HG03135 (cell line): ENCODE data around the gene LENG1.
A peak's percentile ranks its signal among the peaks of the same experiment; 100 is the strongest.

Experiments used
- ATAC-seq: cut with Tn5 transposase; IDR thresholded peaks from one replicate; pipeline ENCODE4 v1.9.1; 2021; ENCODE audit warnings: mild to moderate bottlenecking, moderate library complexity; ENCODE audit not compliant: unreplicated experiment

LENG1 gene

GRCh38 chr19:54165222-54165621 lies 5.7 kb upstream of the LENG1 start:
- ATAC-seq = no peak

GRCh38 chr19:54164369-54165068 lies 5.0 kb upstream of the LENG1 start:
- ATAC-seq = no peak

GRCh38 chr19:54162884-54163283 lies 3.4 kb upstream of the LENG1 start:
- ATAC-seq = no peak

- ATAC-seq = peak; percentile 19
Observed at GRCh38 chr19:54162241-54162805, 2.8 kb upstream of the LENG1 start.

DNA sequence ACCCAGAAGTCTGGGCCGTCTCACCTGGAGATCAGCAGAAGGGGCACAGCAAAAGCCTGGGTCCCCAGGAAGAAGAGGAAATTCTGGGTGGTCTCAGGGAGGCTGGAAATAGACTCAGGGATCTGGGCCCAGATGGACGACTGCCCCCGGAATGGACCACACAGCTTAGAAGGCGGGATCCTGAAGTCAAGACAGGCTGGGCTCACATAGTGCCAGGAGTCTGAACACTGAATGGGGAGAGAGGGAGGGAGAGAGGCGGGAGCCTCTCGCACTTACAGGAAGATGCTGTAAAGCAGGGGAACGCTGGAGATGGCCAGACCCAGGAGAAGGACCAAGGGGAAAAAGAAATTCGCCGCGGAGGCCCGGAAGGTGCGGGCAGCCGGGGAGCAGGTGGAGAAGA lies 1.3 kb upstream of the LENG1 start:
- ATAC-seq = no peak

DNA sequence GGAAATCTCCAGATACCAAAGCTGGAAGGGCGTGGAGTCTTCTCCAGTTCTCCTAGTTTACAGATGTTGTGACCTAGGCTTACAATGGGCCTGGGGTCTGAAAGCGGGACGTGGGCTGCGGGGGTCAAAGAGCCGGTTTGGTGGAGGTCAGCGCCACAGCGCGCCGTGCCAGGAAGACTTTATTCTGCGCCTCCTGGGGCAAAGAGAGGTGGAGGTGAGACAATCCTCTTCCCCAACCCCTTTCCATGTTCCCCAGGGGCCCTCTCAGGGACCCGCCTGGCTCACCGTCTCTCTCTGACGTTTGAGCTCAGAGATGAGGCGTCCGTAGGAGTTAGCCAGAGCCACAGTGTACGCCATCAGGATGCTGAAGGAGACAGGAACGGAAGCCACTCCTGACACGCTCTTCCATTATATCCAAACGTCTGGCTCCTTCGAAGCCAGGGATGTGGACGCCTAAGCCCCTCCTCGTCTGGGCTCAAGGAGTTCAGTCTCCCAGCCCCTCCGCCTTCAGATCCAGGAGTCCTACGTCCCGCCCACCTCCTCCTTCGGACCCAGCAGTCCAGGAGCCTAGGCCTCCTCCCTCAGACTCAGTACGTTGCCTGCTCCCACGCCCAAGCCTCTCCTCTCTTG lies 776 bp upstream of the LENG1 start:
- no peak for ATAC-seq

GRCh38 chr19:54158812-54159351 lies 639 bp downstream of the LENG1 start:
- ATAC-seq = no peak

DNA sequence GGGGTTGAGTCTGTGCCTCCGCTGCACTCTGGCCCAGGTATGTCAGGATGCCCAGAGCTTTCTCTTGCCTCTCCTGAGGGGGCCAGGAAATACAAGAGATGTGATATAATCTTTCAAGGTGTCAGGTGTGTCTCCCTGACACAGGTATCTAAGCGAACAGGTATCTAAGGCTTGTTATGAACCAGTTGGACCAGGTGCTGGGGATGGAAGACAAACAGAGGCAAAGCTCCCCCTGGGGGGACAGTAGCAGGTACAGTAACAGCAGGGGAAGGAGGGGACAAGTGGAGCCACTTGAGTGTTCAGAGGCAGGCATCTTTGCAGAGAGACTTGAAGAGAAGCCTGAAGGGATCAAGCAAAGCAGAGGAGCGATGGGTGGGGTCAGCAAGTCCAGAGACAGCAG lies 2.6 kb downstream of the LENG1 start:
- no peak for ATAC-seq

- no peak for ATAC-seq
Observed at GRCh38 chr19:54156490-54156889, 3.0 kb downstream of the LENG1 start.

DNA sequence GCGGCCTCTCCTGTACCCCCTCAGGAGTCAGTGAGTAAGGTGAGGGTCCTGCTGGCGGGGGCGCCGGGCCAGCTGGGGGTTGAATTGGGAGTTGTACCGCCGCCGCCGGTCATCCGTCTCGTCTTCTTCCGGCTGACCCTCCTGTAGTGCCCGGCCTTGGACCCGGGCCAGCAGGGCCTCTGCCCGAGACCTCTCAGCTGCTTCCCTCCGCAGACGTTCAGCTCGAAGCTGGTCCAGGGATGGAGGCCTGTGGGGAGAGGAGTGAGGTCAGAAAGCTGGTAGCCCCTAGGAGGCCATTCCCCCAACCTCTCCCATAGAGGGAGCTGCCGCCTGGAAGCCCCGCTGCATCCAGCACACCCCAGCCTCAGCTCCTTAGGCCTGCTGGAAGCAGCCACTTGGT lies 3.8 kb downstream of the LENG1 start:
- no peak for ATAC-seq

DNA sequence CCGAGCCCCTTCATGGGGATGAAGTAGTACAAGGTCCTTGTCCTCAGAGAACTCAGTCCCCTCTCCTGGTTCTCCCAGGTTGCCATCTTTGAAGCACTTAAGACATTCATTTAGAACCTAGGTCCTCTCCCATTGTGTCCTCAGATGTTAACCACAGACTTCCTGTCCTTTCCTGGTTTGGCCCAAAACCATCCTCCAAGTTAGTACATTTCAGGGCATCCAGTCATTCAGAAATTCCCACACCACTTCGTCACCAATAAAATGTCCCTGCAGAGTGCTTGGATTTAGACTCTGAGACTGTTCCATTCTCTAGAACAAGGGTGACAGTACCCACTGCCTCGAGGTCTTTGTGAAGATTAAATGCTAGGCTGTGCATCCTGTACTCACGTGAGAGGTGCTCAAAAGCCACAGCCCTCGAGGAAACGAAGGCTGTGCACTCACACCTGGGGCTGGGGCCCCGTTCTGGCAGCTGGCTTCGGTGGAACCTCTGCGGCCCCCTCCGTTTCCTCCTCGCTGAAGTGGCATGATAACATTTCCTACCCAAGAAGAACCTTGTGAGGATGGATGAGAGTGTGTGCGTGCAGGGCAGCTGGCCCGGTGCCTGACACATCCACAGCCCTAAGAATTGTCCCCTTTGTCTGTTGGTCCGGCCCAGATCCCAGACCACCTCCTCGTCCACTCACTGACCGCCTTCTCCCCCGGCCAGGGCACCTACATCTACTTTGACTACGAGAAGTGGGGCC lies 4.7 kb downstream of the LENG1 start:
- no peak for ATAC-seq

DNA sequence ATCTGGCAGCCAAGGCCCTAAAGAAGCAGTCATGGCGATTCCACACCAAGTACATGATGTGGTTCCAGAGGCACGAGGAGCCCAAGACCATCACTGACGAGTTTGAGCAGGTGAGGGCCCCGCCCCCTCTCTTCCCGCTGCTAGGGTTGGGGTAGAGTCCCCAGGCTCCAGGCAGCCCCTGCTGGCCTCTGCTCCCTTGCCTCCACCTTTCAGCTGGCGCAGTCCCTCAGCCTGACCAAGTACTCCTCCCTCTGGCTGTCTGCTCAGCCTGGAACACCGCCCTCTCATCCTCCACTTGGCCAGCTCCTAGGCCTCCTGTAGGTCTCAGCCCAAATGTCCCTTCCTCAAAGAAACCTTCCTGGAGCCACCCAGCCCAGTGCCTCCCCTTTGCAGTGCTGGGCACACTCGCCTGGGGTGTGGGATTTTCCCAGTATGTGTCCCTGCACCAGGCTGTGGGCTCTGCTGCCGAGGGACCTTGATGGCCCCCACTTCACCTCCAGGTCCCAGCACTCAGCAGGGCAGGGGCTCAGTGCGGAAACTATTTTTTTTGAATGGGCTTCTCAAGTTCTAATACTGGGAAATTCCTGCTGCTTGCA lies 5.7 kb downstream of the LENG1 start:
- ATAC-seq = no peak

GRCh38 chr19:54152878-54153524 lies 6.5 kb downstream of the LENG1 start:
- ATAC-seq = no peak

DNA sequence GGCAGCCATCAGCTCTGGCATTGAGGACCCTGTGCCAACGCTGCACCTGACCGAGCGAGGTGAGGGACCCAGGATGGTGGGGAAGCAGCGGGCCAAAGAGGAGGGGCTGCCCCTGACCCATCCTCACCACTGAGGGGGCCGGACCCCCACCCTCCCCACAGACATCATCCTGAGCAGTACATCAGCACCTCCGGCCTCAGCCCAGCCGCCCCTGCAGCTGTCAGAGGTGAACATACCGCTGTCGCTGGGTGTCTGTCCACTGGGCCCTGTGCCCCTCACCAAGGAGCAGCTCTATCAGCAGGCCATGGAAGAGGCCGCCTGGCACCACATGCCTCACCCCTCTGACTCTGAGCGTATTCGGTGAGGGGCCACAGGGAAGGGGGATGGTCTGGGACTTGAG lies 7.3 kb downstream of the LENG1 start:
- ATAC-seq = no peak

DNA sequence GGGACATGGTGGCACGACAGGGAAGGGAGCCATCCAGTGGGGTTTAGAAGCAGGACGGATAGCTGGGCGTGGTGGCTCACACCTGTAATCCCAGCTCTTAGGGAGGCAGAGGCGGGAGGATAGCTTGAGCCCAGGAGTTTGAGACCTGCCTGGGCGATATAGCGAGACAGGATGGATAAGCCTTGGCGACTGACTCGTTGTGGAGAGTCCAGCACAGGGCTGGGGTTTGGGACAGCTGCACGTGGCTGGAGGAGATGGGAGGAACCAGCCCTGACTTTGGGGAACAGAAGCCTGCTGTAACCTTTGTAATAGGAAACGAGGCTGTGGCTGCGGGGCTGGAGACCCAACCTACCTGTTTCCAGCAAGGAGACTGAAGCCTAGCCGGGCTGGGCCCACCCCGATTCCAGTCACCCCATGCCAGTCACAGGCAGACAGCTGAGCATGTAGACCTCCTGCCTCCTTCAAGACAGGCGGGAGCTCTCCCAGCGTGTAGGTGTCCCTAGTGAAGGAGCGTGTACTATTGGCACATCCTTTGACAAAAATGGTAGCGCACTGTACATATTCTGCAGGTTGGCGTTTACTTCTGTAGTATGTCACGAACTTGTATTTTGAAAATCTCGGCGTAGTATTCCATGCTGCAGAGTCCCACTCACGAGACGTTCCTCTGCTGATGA lies 8.0 kb downstream of the LENG1 start:
- ATAC-seq = no peak

GRCh38 chr19:54149021-54149812 lies 10.3 kb downstream of the LENG1 start:
- no peak for ATAC-seq

DNA sequence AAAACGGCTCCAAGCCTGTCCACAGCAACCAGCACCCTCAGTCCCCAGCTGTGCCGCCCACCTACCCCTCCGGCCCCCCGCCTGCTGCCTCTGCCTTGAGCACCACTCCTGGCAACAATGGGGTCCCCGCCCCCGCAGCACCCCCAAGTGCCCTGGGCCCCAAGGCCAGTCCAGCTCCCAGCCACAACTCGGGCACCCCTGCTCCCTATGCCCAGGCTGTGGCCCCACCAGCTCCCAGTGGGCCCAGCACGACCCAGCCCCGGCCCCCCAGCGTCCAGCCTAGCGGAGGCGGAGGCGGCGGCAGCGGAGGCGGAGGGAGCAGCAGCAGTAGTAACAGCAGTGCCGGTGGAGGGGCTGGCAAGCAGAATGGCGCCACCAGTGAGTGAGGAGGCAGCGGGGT lies 11.4 kb downstream of the LENG1 start:
- no peak for ATAC-seq

- ATAC-seq = no peak
Observed at GRCh38 chr19:54147676-54148075, 11.8 kb downstream of the LENG1 start.

DNA sequence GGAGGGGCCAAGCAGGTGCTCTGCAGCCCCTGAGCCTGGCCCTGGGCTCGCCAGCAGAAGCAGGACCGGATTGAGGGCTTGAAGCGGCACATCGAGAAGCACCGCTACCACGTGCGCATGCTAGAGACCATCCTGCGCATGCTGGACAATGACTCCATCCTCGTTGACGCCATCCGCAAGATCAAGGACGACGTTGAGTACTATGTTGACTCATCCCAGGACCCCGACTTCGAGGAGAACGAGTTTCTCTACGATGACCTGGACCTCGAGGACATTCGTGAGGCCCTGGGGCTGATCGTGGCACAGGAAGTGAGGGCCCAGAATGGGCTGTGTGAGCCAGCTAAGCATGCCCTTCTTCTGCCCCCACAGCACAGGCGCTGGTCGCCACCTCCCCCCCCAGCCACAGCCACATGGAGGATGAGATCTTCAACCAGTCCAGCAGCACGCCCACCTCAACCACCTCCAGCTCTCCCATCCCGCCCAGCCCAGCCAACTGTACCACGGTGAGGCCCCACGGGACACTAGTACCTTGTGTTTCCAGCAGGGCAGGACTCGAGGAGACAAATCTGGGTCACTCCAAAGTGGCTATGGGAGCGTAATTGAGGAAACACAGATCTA lies 13.9 kb downstream of the LENG1 start:
- no peak for ATAC-seq
